Loucy (cell line): ENCODE results near the gene PPL.

Experiments
- CTCF ChIP-seq: fragments of 200-600 bp; sonication (generic); conservative IDR thresholded peaks from 2 replicates; pipeline ENCODE4 v1.5.1; 2014; ENCODE audit warnings: mild to moderate bottlenecking, antibody characterized with exemption, low read length
- EZH2phosphoT487 ChIP-seq: fragments of 200-600 bp; IDR thresholded peaks from 2 replicates; pipeline ENCODE4 v1.6.1; 2018; ENCODE audit warnings: antibody characterized with exemption, mild to moderate bottlenecking, moderate library complexity, borderline replicate concordance

DNA sequence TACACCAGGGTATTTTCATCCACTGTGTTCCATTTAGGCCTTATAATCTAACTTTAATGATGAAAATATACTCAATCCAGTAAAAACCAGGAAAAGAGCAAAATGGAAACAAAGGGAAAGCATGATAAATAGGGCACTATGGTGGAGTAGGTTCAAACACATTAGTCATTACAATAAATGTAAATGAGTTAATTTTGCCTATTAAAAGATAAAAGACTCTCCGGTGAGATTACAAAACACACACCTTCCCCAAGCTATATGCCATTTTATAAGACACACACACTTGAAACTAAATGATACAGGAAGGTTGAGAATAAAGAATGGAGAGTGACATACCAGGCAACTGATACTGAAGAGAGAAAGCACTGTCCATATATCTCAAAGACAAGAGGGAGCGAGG is 10.0 kb downstream of the PPL start:
- TF ChIP-seq CTCF = no peak
- no peak for TF ChIP-seq EZH2phosphoT487
